ENCODE results near the gene PRKCE. TPM values are rescaled to one million over a fixed set of nuclear protein-coding genes. Genes with fewer than 3 reads are reported as not detected.

Gene PRKCE
- polyA plus RNA-seq, 1 of the 3 experiments (the other 2 are of a cell fraction): 16.3 TPM

DNA sequence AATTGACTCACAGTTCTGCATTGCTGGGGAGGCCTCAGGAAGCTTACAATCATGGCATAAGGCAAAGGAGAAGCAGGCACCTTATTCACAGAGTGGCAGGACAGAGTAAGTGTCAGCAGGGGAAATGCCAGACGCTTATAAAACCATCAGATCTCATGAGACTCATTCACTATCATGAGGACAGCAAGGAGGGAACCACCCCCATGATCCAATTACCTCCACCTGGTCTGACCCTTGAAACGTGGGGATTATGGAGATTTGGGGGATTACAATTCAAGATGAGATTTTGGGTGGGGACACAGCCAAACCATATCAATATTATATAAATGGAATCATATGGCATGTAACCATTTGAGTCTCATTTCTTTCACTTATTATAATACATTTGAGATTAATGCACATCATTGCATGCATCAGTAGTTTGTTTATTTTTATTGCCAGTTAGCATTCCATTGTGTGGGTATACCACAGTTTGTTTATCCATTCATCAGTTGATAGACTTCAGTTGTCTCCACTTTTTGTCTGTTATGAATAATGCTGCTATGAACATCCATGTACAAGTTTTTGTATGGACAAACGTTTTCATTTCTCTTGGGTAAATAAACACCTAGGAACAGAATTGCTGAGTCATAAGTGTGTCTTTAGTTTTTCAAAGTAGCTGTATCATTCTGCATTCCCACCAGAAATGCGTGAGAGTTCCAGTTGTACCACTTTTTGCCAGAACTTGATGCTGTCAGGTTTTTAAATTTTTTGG, 34.6 kb upstream of the PRKCE start:
- H3K4me1 ChIP-seq (ENCODE audit: control insufficient read depth in 1 of 2, insufficient read depth in 2 of 2, low read depth in 1 of 2, low read length in 1 of 2): no peaks in the 10 kb centered on the region; a peak in 1 of 4 replicates
- no peaks in the 10 kb centered on the region for H3K79me2 ChIP-seq (ENCODE audit: insufficient read depth)
- H3K27me3 ChIP-seq (ENCODE audit: insufficient read depth): no peaks in the 10 kb centered on the region
- ChIA-PET POLR2A (no interaction called here), CTCF (interaction anchor here (0.7 to 1.5 kb wide), 6 partner anchors 9 to 162 kb away, joined by 3 to 8 read pairs (median 4); no protein-coding TSS in a partner anchor)
- H3K9ac ChIP-seq: no peak overlapping the region
- H3K9me2 ChIP-seq: no peaks in the 10 kb centered on the region
- no peaks in the 10 kb centered on the region for H3F3A ChIP-seq (replicated peaks; ENCODE audit: insufficient read depth)
- H2AFZ ChIP-seq (ENCODE audit: low read depth): no peak overlapping the region
- 47% methylated on average over 4 of the region's 4 CpGs for WGBS (ENCODE audit: low lambda C conversion rate)
- no peak for DNase-seq
- no peak overlapping the region for H3K4me3 ChIP-seq (ENCODE audit: low read depth in 2 of 2, low read length in 1 of 2)
- H3K9me3 ChIP-seq: no peaks in the 10 kb centered on the region
- TF ChIP-seq, protein P1, sequence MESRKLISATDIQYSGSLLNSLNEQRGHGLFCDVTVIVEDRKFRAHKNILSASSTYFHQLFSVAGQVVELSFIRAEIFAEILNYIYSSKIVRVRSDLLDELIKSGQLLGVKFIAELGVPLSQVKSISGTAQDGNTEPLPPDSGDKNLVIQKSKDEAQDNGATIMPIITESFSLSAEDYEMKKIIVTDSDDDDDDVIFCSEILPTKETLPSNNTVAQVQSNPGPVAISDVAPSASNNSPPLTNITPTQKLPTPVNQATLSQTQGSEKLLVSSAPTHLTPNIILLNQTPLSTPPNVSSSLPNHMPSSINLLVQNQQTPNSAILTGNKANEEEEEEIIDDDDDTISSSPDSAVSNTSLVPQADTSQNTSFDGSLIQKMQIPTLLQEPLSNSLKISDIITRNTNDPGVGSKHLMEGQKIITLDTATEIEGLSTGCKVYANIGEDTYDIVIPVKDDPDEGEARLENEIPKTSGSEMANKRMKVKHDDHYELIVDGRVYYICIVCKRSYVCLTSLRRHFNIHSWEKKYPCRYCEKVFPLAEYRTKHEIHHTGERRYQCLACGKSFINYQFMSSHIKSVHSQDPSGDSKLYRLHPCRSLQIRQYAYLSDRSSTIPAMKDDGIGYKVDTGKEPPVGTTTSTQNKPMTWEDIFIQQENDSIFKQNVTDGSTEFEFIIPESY (IDR thresholded peaks at IDR 0.05; ENCODE audit: borderline replicate concordance, low read depth): no peak
- TF ChIP-seq RFX5 (IDR thresholded peaks at IDR 0.05; ENCODE audit: low read length) (no peak), MEF2A (IDR thresholded peaks at IDR 0.05; ENCODE audit: borderline replicate concordance, low read depth) (no peak), TEAD4 (IDR thresholded peaks at IDR 0.05; ENCODE audit: borderline replicate concordance, insufficient read depth) (no peak), TCF12 (IDR thresholded peaks at IDR 0.05) (no peak), YY1 (IDR thresholded peaks at IDR 0.05; ENCODE audit: low read depth) (no peak), TAF1 (IDR thresholded peaks at IDR 0.05; ENCODE audit: borderline replicate concordance, low read depth, low read length) (no peak), POLR2AphosphoS5 (IDR thresholded peaks at IDR 0.05; ENCODE audit: low read depth, low read length) (no peak)
- TF ChIP-seq, protein P2, sequence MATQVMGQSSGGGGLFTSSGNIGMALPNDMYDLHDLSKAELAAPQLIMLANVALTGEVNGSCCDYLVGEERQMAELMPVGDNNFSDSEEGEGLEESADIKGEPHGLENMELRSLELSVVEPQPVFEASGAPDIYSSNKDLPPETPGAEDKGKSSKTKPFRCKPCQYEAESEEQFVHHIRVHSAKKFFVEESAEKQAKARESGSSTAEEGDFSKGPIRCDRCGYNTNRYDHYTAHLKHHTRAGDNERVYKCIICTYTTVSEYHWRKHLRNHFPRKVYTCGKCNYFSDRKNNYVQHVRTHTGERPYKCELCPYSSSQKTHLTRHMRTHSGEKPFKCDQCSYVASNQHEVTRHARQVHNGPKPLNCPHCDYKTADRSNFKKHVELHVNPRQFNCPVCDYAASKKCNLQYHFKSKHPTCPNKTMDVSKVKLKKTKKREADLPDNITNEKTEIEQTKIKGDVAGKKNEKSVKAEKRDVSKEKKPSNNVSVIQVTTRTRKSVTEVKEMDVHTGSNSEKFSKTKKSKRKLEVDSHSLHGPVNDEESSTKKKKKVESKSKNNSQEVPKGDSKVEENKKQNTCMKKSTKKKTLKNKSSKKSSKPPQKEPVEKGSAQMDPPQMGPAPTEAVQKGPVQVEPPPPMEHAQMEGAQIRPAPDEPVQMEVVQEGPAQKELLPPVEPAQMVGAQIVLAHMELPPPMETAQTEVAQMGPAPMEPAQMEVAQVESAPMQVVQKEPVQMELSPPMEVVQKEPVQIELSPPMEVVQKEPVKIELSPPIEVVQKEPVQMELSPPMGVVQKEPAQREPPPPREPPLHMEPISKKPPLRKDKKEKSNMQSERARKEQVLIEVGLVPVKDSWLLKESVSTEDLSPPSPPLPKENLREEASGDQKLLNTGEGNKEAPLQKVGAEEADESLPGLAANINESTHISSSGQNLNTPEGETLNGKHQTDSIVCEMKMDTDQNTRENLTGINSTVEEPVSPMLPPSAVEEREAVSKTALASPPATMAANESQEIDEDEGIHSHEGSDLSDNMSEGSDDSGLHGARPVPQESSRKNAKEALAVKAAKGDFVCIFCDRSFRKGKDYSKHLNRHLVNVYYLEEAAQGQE (IDR thresholded peaks at IDR 0.05; ENCODE audit: low read depth, low read length): no peak
- no peak overlapping the region for H3K4me2 ChIP-seq
- no peak overlapping the region for H3K27ac ChIP-seq (ENCODE audit: low read depth in 2 of 2, low read length in 1 of 2)
- no peaks in the 10 kb centered on the region for H4K20me1 ChIP-seq (ENCODE audit: insufficient read depth)
- H3K36me3 ChIP-seq (replicated peaks in 1 of 2; ENCODE audit: control insufficient read depth in 1 of 2, insufficient read depth in 2 of 2, low read length in 1 of 2): no peaks in the 10 kb centered on the region

DNA sequence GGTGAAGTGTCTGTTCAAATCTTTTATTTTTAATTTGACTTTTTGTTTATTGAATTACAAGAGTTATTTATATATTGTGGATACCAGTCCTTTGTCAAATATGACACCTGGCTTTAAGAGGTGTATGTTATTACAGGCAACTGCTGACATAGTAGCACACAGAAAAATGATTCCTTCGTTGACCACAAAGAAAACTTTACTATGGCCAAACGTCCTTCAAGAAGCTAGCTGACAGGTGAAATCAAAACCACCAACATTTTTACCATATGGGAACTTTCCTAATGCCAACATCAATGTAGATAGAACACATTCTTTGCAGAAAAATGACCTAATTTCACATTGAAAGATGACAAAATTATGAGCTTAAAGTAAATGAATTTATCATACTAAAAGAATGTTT, 34.0 kb upstream of the PRKCE start:
- H3K9me3 ChIP-seq: no peaks in the 10 kb centered on the region
- WGBS (ENCODE audit: low lambda C conversion rate): 35% methylated on average over 2 of the region's 2 CpGs
- TF ChIP-seq, protein P3, sequence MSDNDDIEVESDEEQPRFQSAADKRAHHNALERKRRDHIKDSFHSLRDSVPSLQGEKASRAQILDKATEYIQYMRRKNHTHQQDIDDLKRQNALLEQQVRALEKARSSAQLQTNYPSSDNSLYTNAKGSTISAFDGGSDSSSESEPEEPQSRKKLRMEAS (IDR thresholded peaks at IDR 0.05; ENCODE audit: low read depth): no peak
- TF ChIP-seq POLR2AphosphoS5 (IDR thresholded peaks at IDR 0.05; ENCODE audit: low read depth, low read length) (no peak), RXRA (IDR thresholded peaks at IDR 0.05; ENCODE audit: borderline replicate concordance, low read depth) (no peak), EP300 (IDR thresholded peaks at IDR 0.05; ENCODE audit: borderline replicate concordance in 1 of 2, low read depth in 1 of 2, low read length in 1 of 2) (no peak), TAF1 (IDR thresholded peaks at IDR 0.05; ENCODE audit: borderline replicate concordance, low read depth, low read length) (no peak)
- H3K79me2 ChIP-seq (ENCODE audit: insufficient read depth): no peaks in the 10 kb centered on the region
- no peaks in the 10 kb centered on the region for H3K9me2 ChIP-seq
- no peaks in the 10 kb centered on the region for H3F3A ChIP-seq (replicated peaks; ENCODE audit: insufficient read depth)
- H3K36me3 ChIP-seq (replicated peaks in 1 of 2; ENCODE audit: control insufficient read depth in 1 of 2, insufficient read depth in 2 of 2, low read length in 1 of 2): no peaks in the 10 kb centered on the region
- H3K27me3 ChIP-seq (ENCODE audit: insufficient read depth): no peaks in the 10 kb centered on the region
- H3K27ac ChIP-seq (ENCODE audit: low read depth in 2 of 2, low read length in 1 of 2): no peak overlapping the region
- DNase-seq: no peak
- ChIA-PET POLR2A (no interaction called here), CTCF (interaction anchor here (0.7 to 1.5 kb wide), 8 partner anchors 10 to 318 kb away, joined by 3 to 8 read pairs (median 4); no protein-coding TSS in a partner anchor)
- no peaks in the 10 kb centered on the region for H3K4me1 ChIP-seq (ENCODE audit: control insufficient read depth in 1 of 2, insufficient read depth in 2 of 2, low read depth in 1 of 2, low read length in 1 of 2)
- no peaks in the 10 kb centered on the region for H4K20me1 ChIP-seq (ENCODE audit: insufficient read depth)
- no peak overlapping the region for H3K4me3 ChIP-seq (ENCODE audit: low read depth in 2 of 2, low read length in 1 of 2)
- no peak overlapping the region for H3K4me2 ChIP-seq
- H2AFZ ChIP-seq (ENCODE audit: low read depth): no peak overlapping the region
- H3K9ac ChIP-seq: no peak overlapping the region

Measured in SK-N-SH (cell line).